GM18861 (cell line): Measurements from ENCODE around the gene SSNA1.

Experiments
- ATAC-seq: cut with Tn5 transposase; IDR thresholded peaks from one replicate; pipeline ENCODE4 v1.9.1; 2021; ENCODE audit not compliant: unreplicated experiment

The SSNA1 gene

GRCh38 chr9:137167747-137168572, 20.5 kb upstream of the SSNA1 start:
- ATAC-seq = no peak

- ATAC-seq = no peak
Observed at GRCh38 chr9:137168573-137168903, 19.9 kb upstream of the SSNA1 start.

- ATAC-seq = no peak
Observed at GRCh38 chr9:137168904-137169856, 19.3 kb upstream of the SSNA1 start.

- ATAC-seq = no peak
Observed at GRCh38 chr9:137169896-137170358, 18.5 kb upstream of the SSNA1 start, which contains the start of gene LRRC26. TSS of gene LRRC26 (minus strand) at chr9:137170051. CDS start at chr9:137169943, 108 bp downstream.

GRCh38 chr9:137170486-137171148, 17.9 kb upstream of the SSNA1 start:
- no peak for ATAC-seq

- no peak for ATAC-seq
Observed at GRCh38 chr9:137171149-137171900, 17.2 kb upstream of the SSNA1 start.

- no peak for ATAC-seq
Observed at GRCh38 chr9:137172901-137173795, 15.3 kb upstream of the SSNA1 start.

- ATAC-seq = no peak
Observed at GRCh38 chr9:137173796-137174664, 14.4 kb upstream of the SSNA1 start.

GRCh38 chr9:137174722-137175293, 13.7 kb upstream of the SSNA1 start:
- no peak for ATAC-seq

GRCh38 chr9:137175345-137175961, 13.0 kb upstream of the SSNA1 start:
- ATAC-seq = no peak

GRCh38 chr9:137176302-137177182, 11.9 kb upstream of the SSNA1 start:
- no peak for ATAC-seq

GRCh38 chr9:137178201-137178938, 10.1 kb upstream of the SSNA1 start:
- no peak for ATAC-seq

- no peak for ATAC-seq
Observed at GRCh38 chr9:137178939-137179630, 9.4 kb upstream of the SSNA1 start.

- ATAC-seq = no peak
Observed at GRCh38 chr9:137179761-137180160, 8.7 kb upstream of the SSNA1 start.

GRCh38 chr9:137180491-137180890, 8.0 kb upstream of the SSNA1 start:
- no peak for ATAC-seq
